Ramos (cell line): ENCODE data around the gene FYCO1.

ENCODE experiments used
- in situ Hi-C: fragments of 300-500 bp; cut with MboI; formaldehyde crosslinking; loops from one replicate; pipeline ENCODE4 v1.14.3; 2022; ENCODE audit warnings: low sequenced_read_pairs; ENCODE audit not compliant: unreplicated experiment

The FYCO1 gene

DNA sequence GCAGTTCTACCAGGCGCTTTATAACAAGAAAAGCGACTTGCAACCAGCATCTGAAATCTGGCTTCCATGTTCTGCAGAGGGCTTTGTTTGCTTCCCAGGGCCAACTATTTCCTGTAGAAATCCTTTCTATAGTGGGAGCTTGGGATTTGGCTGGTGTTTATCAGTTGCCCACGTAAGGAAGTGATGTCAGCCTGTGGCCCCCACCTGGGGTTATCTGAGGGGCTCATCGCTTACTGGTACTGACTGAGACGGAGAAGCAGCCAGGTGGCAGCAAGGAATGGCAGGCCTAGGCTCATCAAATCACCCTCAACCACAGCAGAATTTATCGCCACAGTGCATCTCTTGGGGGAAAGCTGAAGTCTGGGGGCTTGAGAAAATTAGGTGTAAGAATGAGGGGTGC, 123.8 kb downstream of the FYCO1 start:
- in situ Hi-C loops = no loop called here

DNA sequence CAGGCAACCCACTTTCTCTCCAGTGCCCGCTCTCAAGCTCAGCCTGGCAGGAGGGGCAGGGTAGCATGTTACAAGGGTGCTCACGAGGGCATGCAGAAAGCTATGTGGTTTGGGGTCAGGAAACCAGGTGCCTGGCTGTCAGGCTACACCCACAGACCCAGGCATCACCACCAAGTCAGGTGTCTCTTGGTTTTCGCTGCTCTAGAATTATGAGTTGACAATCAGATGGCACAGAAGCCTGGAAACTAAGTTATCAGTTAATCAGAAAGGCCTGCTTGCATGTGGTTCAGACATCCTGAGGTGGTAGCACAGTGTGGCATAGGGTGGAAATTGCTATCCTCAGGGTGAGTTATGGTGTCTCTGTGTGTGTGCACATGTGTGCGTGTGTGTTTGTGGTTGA, 125.5 kb downstream of the FYCO1 start:
- in situ Hi-C loops = no loop called here

DNA sequence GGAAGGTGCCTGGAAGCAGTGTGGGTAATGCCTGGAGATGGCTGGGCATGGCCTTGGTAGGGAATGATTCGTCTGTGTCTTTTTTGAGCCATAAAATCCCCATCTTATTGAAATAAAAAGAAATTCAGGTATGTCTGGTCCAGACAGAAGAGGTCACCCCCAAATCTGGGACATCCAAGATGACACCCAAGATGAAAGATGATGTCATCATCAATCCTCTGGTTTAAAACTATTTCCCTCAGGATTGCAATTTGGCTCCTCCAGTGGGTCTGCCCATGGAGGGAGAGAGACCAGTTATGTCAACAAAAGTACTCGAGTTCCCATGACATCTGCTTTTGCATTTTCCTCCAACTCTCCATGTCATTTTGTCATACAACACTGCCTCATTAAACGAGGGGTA, 126.0 kb downstream of the FYCO1 start:
- in situ Hi-C loops = no loop called here

DNA sequence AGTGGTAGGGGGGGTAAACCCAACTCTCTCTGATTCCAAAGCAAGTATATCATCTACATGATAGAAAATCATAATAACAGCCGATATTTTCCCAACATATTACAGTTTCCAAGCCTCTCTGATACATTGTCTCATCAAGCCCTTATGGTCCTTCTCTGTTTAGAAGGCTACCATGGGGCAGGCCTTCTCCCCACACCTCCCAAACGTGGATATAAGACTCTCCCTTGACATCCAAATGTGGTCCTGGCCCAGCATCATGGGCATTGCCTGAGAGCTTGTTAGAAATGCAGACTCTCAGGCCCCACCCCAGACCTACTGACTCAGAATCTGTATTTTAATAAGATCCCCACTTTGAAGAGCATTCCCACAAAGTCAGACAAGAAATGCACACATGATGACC, 127.0 kb downstream of the FYCO1 start:
- in situ Hi-C loops = no loop called here

DNA sequence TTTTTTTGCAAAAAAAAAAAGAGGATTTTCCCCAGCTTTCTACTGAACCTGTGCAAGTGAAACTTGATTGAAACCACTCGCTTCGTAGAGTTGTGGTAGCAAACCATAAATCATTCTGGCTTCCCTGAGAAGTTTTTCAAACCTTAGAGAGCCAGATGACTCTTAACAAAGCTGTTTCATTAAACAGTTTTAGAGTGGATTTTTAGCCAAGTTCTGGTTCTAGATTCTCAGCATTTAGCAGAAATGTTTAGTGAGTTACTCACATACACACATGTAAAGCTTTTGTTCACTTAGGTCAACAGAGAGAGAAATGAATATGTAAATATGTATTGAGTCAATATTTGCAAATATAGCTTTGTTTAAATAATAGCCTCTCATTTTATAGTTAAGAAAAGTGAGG, 127.4 kb downstream of the FYCO1 start:
- in situ Hi-C loops = no loop called here
